Stimulated activated memory B cell treated with anti-CD40 and anti-IgM and Interleukin-4, amounts not matched to agents 10 μg/mL and 1 μg/mL and 100 μg/mL, for 72 hours (primary cell): ENCODE data around the gene HOXA6.
A peak's percentile ranks its signal among the peaks of the same experiment; 100 is the strongest.

ENCODE experiments used
- ATAC-seq: fragments of 150-1000 bp; cut with Tn5 transposase; 2 replicates; pipeline ENCODE4 v1.10.0; 2021
- H3K27ac Mint-ChIP-seq: one replicate; pipeline ENCODE4 v1.8.0; 2022; ENCODE audit warnings: mild to moderate bottlenecking, mixed read lengths
- H3K27me3 Mint-ChIP-seq: one replicate; pipeline ENCODE4 v1.8.0; 2022; ENCODE audit warnings: mixed read lengths
- H3K36me3 Mint-ChIP-seq: one replicate; pipeline ENCODE4 v1.8.0; 2022; ENCODE audit warnings: mixed read lengths
- H3K4me1 Mint-ChIP-seq: one replicate; pipeline ENCODE4 v1.8.0; 2022; ENCODE audit warnings: mixed read lengths
- H3K4me3 Mint-ChIP-seq: one replicate; pipeline ENCODE4 v1.8.0; 2022; ENCODE audit warnings: mild to moderate bottlenecking, moderate library complexity, mixed read lengths
- H3K9me3 Mint-ChIP-seq: one replicate; pipeline ENCODE4 v1.8.0; 2022; ENCODE audit warnings: mixed read lengths

HOXA6 gene

DNA sequence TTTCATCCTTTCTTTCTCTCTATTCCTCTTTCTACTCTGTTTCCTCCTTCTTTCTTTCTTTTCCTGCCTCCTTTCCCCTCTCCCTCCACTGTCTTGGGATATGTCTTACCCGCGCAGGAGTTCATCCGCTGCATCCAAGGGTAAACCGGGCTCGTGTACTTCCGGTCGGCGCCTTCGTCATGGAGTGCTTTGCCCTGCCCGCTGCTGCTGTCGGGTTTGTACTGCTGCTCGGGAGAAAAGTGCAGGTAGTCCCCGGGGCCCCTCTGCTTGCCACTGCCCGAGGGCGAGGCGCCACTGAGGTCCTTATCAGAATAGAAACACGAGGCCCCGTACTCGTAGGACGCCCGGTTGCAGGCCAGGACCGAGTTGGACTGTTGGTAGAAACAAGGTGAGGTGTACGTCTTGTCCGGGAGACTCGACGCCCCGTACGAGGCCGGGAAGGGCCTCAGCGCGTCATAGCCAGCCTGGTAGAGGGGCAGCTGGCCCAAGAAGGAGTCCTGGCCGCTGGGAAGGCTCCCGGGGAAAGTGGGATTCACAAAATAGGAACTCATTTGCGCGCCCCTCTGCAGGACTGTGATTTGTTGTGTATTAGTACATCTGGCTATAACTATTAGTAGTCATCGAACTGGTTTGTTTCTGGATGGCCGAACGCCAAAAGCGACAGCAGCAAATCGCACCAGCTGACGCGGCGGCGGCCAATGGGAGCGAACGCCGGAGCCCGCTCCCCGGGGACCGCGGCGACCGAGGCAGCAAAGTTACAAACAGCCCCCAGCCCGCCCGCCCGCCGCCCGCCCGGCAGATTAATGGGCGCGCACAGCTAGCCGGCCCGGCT is at the start of gene HOXA6:
HOXA6 (minus strand) TSS at position 576 of the 832 bp plus-strand sequence; CDS start at position 551, 25 bp downstream.
- Mint-ChIP-seq H3K4me3 (peak within 1 kb of the TSS; percentile 60), H3K9me3 (no peaks in the 10 kb centered on the region), H3K36me3 (no peaks in the 10 kb centered on the region), H3K27ac (no peak within 1 kb of the TSS), H3K27me3 (peaks cover 86% of the 10 kb centered on the region), H3K4me1 (peaks cover 38% of the 10 kb centered on the region)
- no peak for ATAC-seq

DNA sequence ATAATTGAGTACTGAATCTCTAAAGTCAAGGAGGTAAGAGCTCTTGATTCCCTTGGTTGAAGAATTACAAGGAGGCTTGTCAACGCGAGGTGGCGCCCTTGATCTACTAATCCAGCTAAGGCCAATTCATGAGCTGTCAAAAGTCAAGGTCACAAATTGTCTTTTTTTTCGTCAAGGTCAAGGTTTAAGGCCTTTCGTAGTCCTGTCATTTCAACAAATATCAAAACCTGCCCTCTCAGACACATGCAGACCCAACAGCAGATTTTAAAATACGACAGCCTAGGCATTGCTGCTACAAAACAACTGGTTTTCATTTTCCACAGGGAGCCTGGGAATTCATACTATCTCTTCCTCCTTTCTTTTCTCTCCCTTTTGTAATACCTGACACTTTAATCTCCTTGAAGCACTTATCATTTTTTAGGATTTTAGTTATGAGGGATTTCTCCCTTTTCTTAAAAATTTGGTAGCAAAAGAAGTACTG is 48.8 kb upstream of the HOXA6 start:
- Mint-ChIP-seq H3K9me3 (no peaks in the 10 kb centered on the region), H3K36me3 (no peaks in the 10 kb centered on the region), H3K4me1 (peaks cover 26% of the 10 kb centered on the region), H3K27me3 (peaks cover 69% of the 10 kb centered on the region), H3K27ac (no peak overlapping the region), H3K4me3 (no peak overlapping the region)
- ATAC-seq = no peak

DNA sequence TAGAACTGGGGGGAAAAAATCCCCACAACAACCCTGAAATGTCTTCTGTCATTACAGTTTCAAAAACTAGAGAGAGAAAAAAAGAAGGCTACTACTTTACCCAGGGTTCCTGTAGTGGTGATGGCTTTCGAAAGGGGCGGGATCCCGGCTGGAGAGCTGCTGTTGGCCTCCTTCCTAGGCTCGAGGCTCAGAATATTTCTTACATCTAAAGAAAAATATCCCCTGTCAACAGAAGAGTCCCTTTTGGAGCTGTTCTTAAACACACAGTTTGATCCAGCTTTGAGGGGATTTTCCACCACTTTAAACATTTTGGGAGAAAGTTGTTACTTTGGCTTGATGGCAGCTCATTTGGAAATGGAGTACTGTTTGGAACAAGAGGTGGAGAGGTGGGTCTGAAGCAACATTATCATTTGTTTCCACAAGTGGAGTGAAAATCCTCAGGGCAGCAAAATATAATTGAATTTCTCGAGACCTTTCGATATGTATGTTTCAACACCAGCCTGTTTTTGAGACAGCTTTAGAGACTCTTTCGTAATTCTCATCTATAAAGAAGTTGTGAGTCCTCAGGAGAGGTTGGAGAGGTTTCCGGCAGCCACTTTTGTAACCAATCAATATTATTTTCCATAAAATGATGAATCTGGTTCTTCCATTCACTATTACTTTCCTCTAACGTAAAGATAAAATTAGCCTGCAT is 47.3 kb upstream of the HOXA6 start:
- Mint-ChIP-seq H3K4me1 (peaks cover 11% of the 10 kb centered on the region), H3K36me3 (no peaks in the 10 kb centered on the region), H3K27ac (no peak overlapping the region), H3K4me3 (no peak overlapping the region), H3K27me3 (peaks cover 69% of the 10 kb centered on the region), H3K9me3 (no peaks in the 10 kb centered on the region)
- ATAC-seq = no peak

DNA sequence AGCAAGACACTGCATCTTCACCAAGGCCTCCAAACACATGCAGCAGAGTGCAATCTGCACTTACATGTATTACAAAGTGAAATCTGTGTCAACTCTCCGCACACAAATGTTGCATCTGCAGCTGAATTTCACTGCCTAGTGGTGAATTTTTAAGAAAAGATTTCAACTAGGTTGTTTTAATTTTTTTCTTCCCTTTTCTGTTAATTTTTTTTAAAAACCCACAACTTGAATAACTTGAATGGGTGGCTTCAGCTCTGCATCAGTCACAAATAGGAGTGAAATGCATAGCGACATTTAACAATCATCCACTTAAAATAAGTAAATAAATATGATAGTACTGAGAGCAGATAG is 46.4 kb upstream of the HOXA6 start:
- H3K27ac Mint-ChIP-seq = no peak overlapping the region
- H3K4me3 Mint-ChIP-seq = no peak overlapping the region
- no peaks in the 10 kb centered on the region for H3K9me3 Mint-ChIP-seq
- ATAC-seq = no peak
- peaks cover 71% of the 10 kb centered on the region for H3K27me3 Mint-ChIP-seq
- no peaks in the 10 kb centered on the region for H3K36me3 Mint-ChIP-seq
- H3K4me1 Mint-ChIP-seq = peaks cover 13% of the 10 kb centered on the region

DNA sequence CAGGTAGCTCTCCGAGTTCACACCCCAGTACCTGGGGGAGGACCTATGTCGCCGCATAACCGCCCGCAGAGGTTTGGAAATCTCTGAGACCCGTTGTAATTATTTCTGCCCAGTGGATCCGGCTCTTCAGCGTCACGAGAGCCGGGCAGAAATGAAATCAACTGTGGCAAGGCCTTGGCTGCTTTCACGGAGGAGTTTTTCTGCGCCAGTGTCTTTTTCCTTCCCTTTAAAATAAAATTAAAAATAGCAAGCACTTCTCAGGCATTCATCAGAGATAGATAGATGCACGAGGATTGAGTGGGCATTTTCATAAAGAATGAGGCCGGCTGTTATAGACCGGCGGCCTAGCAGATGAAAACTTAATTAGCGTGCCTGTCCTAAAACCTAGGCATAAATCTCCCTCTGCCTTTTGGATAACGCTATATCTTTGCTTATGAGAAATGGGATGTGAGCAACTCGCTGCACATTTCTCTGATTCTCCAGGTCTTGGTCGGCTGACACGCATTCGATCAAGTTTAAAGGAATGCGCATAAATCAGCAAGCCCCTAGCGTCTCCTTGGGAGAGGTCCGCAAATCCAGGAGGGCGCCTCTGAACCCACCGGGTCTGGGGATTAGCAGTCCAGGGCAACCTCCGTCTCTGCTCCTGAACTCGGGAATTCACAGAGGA is 45.9 kb upstream of the HOXA6 start:
- Mint-ChIP-seq H3K27ac (no peak overlapping the region), H3K9me3 (no peaks in the 10 kb centered on the region), H3K36me3 (no peaks in the 10 kb centered on the region), H3K4me1 (peaks cover 13% of the 10 kb centered on the region), H3K27me3 (peaks cover 71% of the 10 kb centered on the region), H3K4me3 (no peak overlapping the region)
- ATAC-seq = no peak

DNA sequence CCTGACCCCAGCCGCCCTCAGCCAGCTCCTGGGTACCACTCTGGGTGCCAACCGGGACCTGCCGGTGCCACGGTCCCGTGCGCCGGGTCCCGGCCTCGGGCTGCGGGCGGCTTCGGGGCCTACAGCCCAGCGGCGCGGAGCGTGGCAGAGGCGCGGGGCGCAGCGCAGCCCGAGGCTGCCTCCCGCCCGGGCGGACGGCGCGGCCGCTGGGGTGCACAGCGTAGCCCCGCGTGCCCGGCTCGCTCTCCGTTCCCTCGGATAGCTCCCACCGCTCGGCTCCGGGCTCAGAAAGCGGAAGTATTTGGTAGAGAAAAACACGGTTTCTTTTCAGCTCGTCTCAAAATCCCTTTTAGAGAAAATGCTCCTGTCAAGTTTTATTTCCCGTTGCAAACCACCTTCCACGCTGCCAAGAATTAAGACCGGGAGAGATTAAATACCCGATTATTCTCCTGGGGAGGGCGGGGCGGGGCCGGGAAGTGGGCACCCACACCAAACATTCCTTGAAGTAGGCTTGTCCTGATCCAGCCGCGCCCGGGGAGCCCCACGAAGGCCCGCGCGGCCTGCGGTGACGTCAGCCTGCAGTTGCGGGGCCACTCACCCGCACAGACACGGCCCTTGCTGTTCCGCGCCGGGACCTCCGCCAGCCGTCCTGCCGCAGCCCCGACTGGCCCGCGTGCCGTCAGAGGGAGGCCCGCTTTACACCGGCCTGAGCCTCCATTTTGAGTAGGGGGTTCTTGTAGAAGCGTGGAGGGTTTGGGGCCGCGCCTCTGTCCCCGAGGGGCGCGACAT is 45.2 kb upstream of the HOXA6 start:
- Mint-ChIP-seq H3K4me3 (no peak overlapping the region), H3K27me3 (peaks cover 71% of the 10 kb centered on the region), H3K36me3 (no peaks in the 10 kb centered on the region), H3K9me3 (no peaks in the 10 kb centered on the region), H3K27ac (no peak overlapping the region), H3K4me1 (peaks cover 17% of the 10 kb centered on the region)
- peak; percentile 51 for ATAC-seq

DNA sequence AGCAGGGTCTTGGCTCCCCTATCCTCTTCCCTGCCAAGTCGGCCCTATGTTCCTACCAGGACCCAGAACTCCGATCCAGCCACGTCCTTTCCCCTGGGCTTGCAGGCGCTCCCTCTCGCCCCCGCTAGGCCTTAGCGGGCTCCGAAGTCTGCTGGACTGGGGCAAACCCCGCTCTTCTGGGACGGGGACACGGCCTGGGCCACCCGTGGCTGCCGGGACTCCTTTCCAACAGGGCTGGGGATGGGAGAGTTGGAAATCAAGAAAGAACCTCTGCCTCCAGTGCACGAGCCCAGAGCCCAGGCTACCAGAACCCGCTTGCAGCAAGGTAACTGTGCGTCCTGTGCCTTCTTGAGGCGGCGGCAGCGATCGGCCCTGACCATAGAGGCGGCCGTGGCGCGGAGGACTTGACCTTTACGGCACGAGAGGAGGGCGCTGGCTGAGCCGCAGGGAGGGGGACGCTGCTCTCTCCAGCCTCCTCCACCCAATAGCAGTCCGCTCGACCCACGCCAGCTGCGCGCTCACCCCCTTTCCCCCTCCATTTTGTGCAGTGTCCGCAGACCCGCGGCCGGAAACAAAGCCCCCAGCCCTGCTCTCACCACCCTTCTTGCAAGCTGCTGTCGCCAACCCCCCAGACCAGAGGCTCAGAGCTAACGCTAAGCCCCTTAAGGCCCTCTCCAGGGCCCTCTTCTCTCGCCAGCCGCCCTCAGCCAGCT is 44.4 kb upstream of the HOXA6 start:
- ATAC-seq = no peak
- no peaks in the 10 kb centered on the region for H3K36me3 Mint-ChIP-seq
- H3K27ac Mint-ChIP-seq = no peak overlapping the region
- H3K4me3 Mint-ChIP-seq = no peak overlapping the region
- H3K9me3 Mint-ChIP-seq = no peaks in the 10 kb centered on the region
- peaks cover 18% of the 10 kb centered on the region for H3K4me1 Mint-ChIP-seq
- peaks cover 72% of the 10 kb centered on the region for H3K27me3 Mint-ChIP-seq

DNA sequence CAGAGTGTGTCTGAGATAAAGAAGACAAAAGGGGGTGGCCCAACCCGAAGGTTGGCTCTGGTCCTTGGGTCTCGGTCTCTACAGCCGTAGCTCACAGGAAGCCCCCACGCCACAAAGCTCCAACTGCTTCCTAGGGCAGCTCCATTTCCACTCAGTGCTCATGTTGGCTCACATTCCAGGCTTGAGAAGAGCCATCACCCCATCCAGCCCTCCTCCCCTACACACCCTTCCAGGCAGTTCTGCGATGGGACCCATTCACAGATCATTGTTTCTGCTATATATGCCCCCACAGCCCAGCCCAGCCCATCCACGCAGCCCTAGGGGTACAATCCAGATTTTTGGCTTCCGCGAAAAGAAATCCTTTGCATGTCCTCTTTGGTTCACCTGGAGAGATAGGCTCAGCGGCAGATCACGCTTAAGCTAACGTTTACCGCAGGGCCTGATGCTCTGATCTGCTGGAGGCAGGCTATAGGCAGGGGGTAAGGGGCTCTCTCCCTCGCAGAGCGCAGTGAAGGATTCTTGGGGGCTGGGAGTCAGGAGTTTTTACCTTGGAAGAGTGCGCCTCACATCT is 43.7 kb upstream of the HOXA6 start:
- ATAC-seq = no peak
- Mint-ChIP-seq H3K4me3 (no peak overlapping the region), H3K4me1 (peaks cover 18% of the 10 kb centered on the region), H3K36me3 (no peaks in the 10 kb centered on the region), H3K27me3 (peaks cover 79% of the 10 kb centered on the region), H3K9me3 (no peaks in the 10 kb centered on the region), H3K27ac (no peak overlapping the region)

DNA sequence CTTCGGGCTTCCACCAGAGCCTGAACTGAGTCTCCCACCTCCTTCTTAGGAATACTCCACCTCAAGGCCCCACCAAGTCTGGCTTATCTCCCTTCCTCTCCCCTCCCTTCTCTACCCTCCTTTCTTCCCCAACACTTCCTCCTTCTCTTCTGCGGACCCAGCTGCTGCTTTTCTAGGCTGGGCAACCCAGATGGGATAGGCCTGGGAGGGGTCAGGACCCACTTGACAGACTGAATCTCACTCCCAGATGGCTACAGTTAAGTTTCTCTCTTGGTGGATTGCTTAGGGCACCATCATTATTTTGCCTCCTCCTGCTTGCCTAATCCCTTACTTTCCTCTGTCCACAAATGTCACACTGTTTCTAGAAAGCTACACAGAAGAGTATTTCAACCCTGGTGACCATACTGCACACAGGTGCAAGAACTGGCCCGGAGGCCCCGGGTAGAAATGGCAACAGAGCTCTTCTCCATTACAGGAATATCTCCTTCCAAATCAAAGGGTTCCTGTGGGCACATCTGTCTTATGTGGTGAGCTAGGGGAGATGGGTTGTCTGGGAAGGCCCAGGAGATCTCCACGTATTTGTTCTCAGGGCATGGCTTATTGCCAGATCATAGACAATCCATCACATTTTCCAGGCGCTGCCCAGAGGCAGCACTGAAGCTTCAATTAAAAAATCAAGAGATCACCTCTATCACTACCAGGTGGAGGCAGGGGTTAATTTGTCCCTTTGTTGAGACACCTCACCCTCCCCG is 42.6 kb upstream of the HOXA6 start:
- peaks cover 18% of the 10 kb centered on the region for H3K4me1 Mint-ChIP-seq
- H3K27ac Mint-ChIP-seq = no peak overlapping the region
- no peak overlapping the region for H3K4me3 Mint-ChIP-seq
- H3K36me3 Mint-ChIP-seq = no peaks in the 10 kb centered on the region
- ATAC-seq = no peak
- peaks cover 90% of the 10 kb centered on the region for H3K27me3 Mint-ChIP-seq
- no peaks in the 10 kb centered on the region for H3K9me3 Mint-ChIP-seq

DNA sequence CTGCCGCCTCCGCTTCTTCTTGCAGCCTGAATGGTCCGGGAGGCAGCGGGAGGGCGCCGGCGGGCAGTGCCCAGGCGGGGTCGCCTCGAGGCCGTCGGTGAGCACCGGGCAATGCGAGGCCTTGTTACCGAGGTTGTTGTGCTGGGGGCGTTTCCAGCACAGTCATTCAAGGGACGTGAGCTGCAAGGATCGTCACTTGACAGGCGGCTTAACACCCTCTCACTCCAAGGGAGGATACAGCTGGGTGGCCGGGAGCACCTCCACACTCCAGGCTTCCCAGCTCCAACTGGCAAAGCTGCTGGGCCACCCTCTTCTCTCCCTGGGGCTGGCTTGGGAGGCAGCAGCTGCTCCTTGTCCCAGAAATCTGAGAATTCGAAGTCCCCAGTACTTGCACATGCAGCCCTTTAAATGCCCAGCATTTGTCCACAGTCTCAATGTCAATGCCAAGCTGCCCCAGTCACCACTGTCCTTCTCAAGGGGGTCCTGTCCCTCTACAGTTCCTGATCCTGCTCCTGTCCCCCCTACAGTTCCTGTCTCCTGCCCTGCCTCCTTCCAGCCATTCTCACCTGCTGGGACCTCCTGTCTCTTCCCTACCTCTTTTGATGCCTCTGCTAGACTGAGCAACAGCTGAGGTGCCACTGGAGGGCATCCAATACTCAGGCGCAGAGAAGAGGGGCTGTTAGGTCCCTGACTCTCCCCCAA is 41.9 kb upstream of the HOXA6 start:
- Mint-ChIP-seq H3K4me1 (peaks cover 24% of the 10 kb centered on the region), H3K27me3 (peaks cover 92% of the 10 kb centered on the region), H3K4me3 (no peak overlapping the region), H3K27ac (no peak overlapping the region), H3K9me3 (no peaks in the 10 kb centered on the region), H3K36me3 (no peaks in the 10 kb centered on the region)
- ATAC-seq = no peak

DNA sequence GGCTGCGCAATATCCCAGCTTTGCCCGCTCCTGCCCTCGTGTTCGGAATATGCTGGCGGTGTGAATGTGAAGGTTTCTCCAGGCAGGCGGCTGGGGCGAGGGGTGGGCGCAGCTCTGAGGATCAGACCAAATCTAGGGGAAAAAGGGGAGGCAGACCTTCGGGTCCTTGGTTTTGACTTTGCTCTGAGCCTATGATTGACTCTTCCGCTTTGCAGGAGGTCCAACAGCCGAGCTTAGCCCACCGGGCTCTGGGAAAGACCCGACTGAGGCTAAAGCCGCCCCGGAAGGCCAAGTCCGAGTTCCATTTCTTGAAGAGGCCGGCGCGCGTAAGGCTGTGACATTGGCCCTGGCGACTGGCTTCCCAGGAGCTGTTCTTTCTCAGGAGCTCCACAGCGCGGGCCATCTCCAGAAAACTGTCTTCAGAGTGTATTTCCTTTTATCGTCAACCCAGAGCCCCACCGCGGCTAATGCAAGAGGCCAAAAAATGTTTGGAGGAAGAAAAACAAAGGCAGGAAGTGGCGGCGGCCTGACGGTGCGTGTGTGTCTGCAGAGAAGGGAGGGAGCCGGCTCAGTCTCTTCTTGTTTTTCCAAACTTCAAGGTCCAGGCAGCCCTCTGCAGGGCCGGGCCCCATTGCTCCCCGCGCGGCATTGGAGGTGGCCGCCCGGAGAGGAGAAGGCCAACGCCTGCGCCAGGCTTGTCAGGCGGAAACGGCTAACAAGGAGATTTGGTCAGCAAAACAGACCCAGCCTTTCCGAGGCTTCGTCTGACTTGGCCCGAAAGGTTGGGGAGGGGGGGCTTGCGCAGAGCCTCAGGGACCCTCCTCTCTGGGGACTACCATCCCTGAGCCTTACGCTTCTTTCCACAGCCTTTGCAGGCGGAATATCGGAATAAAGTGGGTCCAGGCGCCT is 41.1 kb upstream of the HOXA6 start:
- peaks cover 24% of the 10 kb centered on the region for H3K4me1 Mint-ChIP-seq

More for the DNA sequence above, 41.1 kb upstream of the HOXA6 start:
- no peak for ATAC-seq
- Mint-ChIP-seq H3K36me3 (no peaks in the 10 kb centered on the region), H3K9me3 (no peaks in the 10 kb centered on the region), H3K27ac (no peak overlapping the region), H3K27me3 (peaks cover 91% of the 10 kb centered on the region), H3K4me3 (peak overlapping the region; percentile 52)
